Activated CD4-positive, alpha-beta T cell treated with anti-CD3 and anti-CD28 coated beads, Interleukin-2, amount 10 ng/mL, durations not matched to agents 24 days and 14 days (primary cell): Measurements from ENCODE around the gene CDK5RAP1. TPM values are rescaled to one million over a fixed set of nuclear protein-coding genes. Genes with fewer than 3 reads are reported as not detected.

Experiments
- DNase-seq: peaks from one replicate; pipeline ENCODE4 v3.0.0; 2022
- H3K27ac Mint-ChIP-seq: one replicate; pipeline ENCODE4 v1.8.0; 2022; ENCODE audit warnings: mild to moderate bottlenecking, mixed read lengths
- H3K27me3 Mint-ChIP-seq: one replicate; pipeline ENCODE4 v1.8.0; 2022; ENCODE audit warnings: mixed read lengths
- H3K36me3 Mint-ChIP-seq: one replicate; pipeline ENCODE4 v1.8.0; 2022; ENCODE audit warnings: low read depth, mild to moderate bottlenecking, mixed read lengths
- H3K4me1 Mint-ChIP-seq: one replicate; pipeline ENCODE4 v1.8.0; 2021; ENCODE audit warnings: mixed read lengths
- H3K4me3 Mint-ChIP-seq: one replicate; pipeline ENCODE4 v1.8.0; 2022; ENCODE audit warnings: mild to moderate bottlenecking, moderate library complexity, mixed read lengths
- H3K9me3 Mint-ChIP-seq: one replicate; pipeline ENCODE4 v1.8.0; 2021; ENCODE audit warnings: mixed read lengths
- intact Hi-C: fragments of 100-400 bp; cut with micrococcal nuclease; formaldehyde crosslinking; loops from one replicate; pipeline ENCODE4 v1.15.1; 2023
- total RNA-seq: library from RNA; stranded (reverse); gene quantifications from 2 replicates; pipeline ENCODE4 v1.2.3, GENCODE V29; 2022

The CDK5RAP1 gene
- total RNA-seq, 1 donor from 2014 or later: 49.9 TPM

DNA sequence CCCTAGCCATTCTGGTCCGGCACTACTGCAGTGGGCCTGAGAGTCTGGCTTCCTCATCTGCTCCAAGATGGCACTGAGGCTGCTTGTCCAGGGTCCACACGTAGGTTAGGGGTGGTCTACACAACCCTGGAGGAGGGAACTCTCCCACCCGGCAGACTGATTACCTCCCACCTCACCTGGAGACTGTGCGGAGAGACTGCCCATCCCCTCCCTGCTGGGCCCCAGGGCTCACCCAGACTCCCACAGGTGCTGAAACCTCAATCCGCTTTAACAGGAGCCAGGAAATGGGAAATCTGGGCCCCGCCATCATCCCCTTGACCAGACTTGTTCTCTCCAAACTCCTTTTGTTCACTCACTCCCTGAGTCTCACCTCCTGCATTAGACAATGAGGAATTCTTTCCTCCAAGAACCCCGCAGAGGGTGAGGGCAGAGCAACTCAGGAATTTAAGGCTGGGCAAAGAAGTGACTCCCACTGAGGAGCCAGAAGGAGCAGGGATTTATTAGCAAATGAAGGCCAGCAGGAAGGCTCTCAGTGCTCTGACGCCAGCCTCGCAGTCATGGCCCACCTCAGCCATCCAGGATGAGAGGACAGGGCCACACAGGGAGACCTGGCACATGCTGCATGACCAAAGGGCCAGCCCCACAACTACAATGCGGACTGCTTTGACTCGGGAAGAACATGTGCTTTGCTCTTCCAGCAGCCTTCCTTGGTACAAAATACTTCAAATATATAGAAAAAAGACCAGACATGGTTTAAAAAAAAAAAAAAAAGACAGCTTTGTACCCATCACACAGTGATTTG is 53.0 kb downstream of the CDK5RAP1 start:
- intact Hi-C loops: no loop called here
- H3K27ac Mint-ChIP-seq: no peak overlapping the region
- no peaks in the 10 kb centered on the region for H3K9me3 Mint-ChIP-seq
- H3K4me3 Mint-ChIP-seq: no peak overlapping the region
- H3K4me1 Mint-ChIP-seq: no peaks in the 10 kb centered on the region
- no peaks in the 10 kb centered on the region for H3K27me3 Mint-ChIP-seq
- DNase-seq: no peak
- H3K36me3 Mint-ChIP-seq: peaks cover 5% of the 10 kb centered on the region

DNA sequence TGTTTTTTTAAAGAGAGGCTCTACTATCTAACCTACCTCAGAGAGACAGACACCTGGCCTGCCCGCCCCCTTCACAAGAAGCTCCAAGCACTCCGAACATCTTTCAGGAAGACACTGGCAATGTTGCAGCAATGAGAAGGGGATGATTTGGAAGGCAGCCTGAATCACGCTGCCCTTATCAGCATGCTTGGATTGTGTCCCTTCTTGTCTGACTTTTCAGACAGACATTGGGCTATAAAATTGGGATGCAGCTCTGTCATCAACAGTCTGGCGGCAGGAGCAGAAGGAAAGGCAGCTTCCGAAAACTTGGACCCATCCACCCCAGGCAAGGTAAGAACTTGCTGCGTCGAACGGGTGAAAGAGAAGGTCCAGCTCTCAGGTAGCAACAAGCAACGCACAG is 56.0 kb downstream of the CDK5RAP1 start:
- intact Hi-C loops: no loop called here
- no peak for DNase-seq
- no peak overlapping the region for H3K4me3 Mint-ChIP-seq
- H3K36me3 Mint-ChIP-seq: peaks cover 3% of the 10 kb centered on the region
- H3K27me3 Mint-ChIP-seq: no peaks in the 10 kb centered on the region
- H3K4me1 Mint-ChIP-seq: no peaks in the 10 kb centered on the region
- no peak overlapping the region for H3K27ac Mint-ChIP-seq
- no peaks in the 10 kb centered on the region for H3K9me3 Mint-ChIP-seq

DNA sequence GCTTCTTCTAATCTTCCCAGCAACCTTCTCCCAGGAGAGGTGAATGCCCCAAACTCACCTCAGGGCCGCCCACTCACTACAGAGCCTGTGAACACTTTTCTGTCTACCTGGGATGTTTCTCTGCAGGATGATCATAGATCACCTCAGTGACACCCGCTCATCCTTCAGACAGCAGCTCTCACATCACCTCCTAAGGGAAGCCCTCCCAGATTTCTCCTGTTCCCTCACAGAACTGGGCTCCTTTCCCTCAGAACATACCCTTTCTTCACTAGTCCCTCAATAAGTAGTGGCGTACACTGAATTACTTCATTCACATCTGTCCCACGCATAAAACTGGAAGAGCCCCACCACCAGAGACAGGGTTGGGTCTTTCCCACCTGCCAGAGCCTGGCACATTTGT is 57.8 kb downstream of the CDK5RAP1 start:
- Mint-ChIP-seq H3K4me3 (no peak overlapping the region), H3K4me1 (no peaks in the 10 kb centered on the region), H3K9me3 (no peaks in the 10 kb centered on the region), H3K36me3 (no peaks in the 10 kb centered on the region), H3K27me3 (no peaks in the 10 kb centered on the region), H3K27ac (no peak overlapping the region)
- no peak for DNase-seq
- intact Hi-C loops: no loop called here

DNA sequence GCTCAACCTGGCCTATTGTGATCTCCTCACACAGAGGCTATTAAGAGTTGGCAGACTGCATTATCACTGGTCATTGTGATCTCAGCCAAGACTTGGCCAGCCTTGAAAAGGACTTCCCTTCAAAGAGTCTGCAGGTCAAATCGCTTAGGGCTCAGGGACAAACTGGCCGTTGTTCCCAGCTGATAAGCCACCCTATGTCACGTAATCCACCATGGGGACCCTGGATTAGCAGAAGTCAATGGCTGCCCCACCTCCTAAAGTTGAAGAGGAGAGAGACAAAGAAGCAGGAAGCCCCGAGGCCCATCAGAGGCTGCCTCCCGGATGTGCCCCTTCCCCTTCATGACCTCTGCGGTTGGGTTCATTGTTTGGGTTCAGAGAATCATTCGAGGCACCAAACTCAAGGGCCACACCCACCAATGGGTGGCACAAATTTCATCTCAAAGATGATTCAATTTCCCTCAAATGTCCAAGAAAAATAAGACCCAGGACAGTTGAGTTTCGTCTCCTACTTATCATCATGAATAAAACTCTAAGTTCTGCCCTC is 61.7 kb downstream of the CDK5RAP1 start:
- no peak for DNase-seq
- no peaks in the 10 kb centered on the region for H3K9me3 Mint-ChIP-seq
- H3K4me3 Mint-ChIP-seq: no peak overlapping the region
- H3K4me1 Mint-ChIP-seq: peaks cover 4% of the 10 kb centered on the region
- peaks cover 3% of the 10 kb centered on the region for H3K27me3 Mint-ChIP-seq
- H3K36me3 Mint-ChIP-seq: no peaks in the 10 kb centered on the region
- H3K27ac Mint-ChIP-seq: no peak overlapping the region
- intact Hi-C loops: no loop called here

DNA sequence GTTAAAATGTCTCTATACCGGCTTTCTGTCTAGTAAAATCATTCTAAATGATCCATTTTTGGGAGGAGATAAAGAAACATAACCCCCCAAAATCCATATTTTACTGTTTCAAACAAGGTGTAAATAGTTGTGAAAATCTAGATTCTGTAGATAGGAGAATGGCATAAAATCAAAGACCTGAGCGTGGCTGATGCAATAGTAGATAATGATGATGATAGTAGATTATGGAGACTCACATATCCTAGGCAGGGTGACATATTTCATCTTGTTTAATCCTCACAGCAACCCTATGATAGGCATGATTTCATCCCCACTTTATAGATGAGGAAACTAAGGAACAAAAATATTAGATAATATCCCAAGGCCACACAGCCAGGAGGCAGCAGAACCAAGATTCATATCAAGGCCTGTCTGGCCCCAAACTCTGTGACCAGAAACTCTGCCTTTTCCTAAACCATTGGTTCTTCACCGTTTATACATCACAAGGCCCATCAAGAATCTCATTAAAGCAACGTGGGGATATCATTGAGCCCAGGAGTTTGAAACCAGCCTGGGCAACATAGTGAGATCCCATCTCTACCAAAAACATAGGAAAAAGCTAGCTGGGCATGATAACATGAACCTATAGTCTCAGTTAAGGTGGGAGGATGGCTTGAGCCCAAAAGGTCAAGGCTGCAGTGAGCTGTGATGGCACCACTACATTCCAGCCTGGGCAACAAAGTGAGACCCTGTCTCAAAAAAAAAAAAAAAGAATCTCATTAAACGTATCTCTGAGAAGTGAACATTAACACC is 62.7 kb downstream of the CDK5RAP1 start:
- no peak overlapping the region for H3K27ac Mint-ChIP-seq
- peaks cover 4% of the 10 kb centered on the region for H3K4me1 Mint-ChIP-seq
- intact Hi-C loops: no loop called here
- no peaks in the 10 kb centered on the region for H3K9me3 Mint-ChIP-seq
- DNase-seq: no peak
- peaks cover 3% of the 10 kb centered on the region for H3K27me3 Mint-ChIP-seq
- H3K36me3 Mint-ChIP-seq: no peaks in the 10 kb centered on the region
- no peak overlapping the region for H3K4me3 Mint-ChIP-seq

DNA sequence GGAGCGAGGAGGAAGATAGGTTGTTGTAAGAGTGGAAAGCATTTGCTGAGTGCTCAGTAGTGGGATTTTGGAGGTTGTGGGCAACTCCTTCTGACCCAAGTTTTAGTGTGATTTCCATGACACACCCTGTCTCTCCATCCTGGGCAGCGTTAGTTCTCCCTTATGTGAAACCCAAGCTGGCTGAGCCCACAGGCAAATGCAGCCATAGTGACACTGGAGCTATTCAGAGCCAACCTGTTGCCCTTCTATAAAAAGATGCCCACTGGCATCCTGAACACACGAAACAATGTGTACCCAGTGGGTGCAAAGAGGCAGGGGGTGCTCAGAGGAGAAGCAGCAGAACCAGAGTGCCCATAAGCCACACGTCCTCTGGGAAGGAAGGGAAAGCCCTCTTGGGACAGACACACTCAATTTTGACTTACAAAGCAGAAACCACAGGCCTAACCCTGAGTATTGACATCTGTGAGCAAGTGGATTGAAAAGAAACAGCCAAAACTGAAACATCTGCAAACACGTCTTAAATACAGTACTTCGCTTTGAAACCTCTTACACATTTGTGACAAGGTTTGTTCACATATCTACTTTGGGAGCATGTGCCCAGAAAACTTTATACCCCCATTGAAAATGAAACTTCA is 63.7 kb downstream of the CDK5RAP1 start:
- Mint-ChIP-seq H3K36me3 (no peaks in the 10 kb centered on the region), H3K27ac (no peak overlapping the region), H3K4me3 (no peak overlapping the region), H3K9me3 (no peaks in the 10 kb centered on the region), H3K27me3 (peaks cover 3% of the 10 kb centered on the region), H3K4me1 (peaks cover 4% of the 10 kb centered on the region)
- intact Hi-C loops: no loop called here
- no peak for DNase-seq

DNA sequence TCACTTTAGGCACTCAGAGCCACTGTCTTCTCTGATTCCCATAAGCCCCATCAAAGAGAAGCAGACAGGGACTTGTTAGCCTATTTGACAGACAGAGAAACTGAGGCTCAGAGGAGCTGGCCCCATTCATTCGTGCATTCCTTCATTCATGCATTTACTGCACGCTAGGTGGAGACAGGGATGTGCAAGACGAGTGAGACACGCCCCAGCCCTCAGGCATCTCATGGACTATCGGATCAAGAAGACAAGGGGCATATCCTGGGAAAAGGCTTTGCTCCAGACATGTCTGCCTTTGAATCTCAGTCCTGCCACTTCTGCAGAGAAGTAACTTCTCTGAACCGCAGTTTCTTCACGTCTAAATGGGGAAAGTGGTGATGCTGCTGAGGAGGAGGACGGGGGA is 64.2 kb downstream of the CDK5RAP1 start:
- no peaks in the 10 kb centered on the region for H3K36me3 Mint-ChIP-seq
- H3K4me3 Mint-ChIP-seq: no peak overlapping the region

DNA sequence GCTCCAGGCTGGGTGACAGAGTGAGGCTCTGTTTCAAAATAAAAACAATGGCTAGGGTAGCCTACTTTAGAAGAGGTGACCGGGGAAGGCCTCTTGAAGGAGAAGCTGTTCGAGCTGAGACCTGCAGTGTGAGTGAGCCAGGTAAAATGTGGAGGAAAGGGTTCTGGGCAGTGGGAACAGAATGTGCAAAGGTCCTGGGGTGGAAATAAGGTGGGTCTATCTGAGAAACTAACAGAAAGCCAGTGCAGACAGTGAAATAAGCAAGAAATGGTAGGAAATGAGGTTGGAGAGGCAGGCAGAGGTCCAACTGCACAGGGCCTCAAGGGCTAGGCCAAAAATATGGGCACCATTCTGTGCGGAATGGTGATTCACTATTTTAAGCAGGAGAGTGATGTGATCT is 64.9 kb downstream of the CDK5RAP1 start:
- Mint-ChIP-seq H3K27ac (no peak overlapping the region), H3K36me3 (no peaks in the 10 kb centered on the region), H3K9me3 (no peaks in the 10 kb centered on the region), H3K4me3 (no peak overlapping the region), H3K4me1 (peaks cover 4% of the 10 kb centered on the region), H3K27me3 (peaks cover 3% of the 10 kb centered on the region)
- no peak for DNase-seq
- intact Hi-C loops: no loop called here

More for the DNA sequence above, 64.2 kb downstream of the CDK5RAP1 start:
- no peak overlapping the region for H3K27ac Mint-ChIP-seq
- no peaks in the 10 kb centered on the region for H3K9me3 Mint-ChIP-seq
- DNase-seq: no peak
- intact Hi-C loops: no loop called here
- peaks cover 4% of the 10 kb centered on the region for H3K4me1 Mint-ChIP-seq
- H3K27me3 Mint-ChIP-seq: peaks cover 3% of the 10 kb centered on the region

DNA sequence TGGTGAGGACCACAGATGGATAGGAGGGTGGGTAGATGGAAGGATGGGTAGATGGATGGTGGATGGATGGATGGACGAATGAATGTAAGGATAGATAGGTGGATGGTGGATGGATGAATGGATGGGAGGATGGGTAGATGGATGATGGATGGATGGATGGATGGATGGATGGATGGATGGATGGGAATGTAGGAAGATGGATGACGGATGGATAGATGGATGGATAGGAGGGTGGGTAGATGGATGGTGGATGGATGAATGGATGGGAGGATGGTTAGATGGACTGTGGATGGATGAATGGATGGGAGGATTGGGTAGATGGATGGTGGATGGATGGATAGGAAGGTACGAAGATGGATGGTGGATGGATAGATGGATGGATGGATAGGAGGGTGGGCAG is 67.2 kb downstream of the CDK5RAP1 start:
- Mint-ChIP-seq H3K4me3 (no peak overlapping the region), H3K27me3 (peaks cover 3% of the 10 kb centered on the region), H3K9me3 (no peaks in the 10 kb centered on the region), H3K36me3 (no peaks in the 10 kb centered on the region), H3K27ac (no peak overlapping the region), H3K4me1 (peaks cover 4% of the 10 kb centered on the region)
- DNase-seq: no peak
- intact Hi-C loops: no loop called here

DNA sequence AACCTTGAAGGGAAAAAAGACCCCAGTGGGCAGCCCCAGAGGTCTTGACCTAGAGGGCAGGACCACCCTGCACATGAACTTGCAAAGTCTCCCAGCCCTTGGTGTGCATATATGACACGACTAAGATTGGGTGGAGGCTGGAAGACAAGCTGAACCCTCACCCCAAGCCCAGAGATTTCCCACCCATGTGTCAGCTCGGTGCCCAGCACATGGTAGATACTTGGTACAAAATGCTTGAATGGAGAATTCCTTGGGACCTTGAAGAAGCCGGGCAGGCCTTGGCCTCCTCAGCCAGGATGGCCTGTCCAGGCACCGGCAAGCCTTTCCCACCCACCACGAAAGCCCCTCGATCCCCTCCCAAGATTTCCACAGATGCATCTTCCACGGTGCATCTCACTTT is 67.7 kb downstream of the CDK5RAP1 start:
- H3K9me3 Mint-ChIP-seq: no peaks in the 10 kb centered on the region
- no peak overlapping the region for H3K4me3 Mint-ChIP-seq
- H3K36me3 Mint-ChIP-seq: no peaks in the 10 kb centered on the region
- intact Hi-C loops: no loop called here
- H3K27ac Mint-ChIP-seq: no peak overlapping the region
- no peak for DNase-seq
- H3K27me3 Mint-ChIP-seq: peaks cover 4% of the 10 kb centered on the region
- H3K4me1 Mint-ChIP-seq: peaks cover 4% of the 10 kb centered on the region

DNA sequence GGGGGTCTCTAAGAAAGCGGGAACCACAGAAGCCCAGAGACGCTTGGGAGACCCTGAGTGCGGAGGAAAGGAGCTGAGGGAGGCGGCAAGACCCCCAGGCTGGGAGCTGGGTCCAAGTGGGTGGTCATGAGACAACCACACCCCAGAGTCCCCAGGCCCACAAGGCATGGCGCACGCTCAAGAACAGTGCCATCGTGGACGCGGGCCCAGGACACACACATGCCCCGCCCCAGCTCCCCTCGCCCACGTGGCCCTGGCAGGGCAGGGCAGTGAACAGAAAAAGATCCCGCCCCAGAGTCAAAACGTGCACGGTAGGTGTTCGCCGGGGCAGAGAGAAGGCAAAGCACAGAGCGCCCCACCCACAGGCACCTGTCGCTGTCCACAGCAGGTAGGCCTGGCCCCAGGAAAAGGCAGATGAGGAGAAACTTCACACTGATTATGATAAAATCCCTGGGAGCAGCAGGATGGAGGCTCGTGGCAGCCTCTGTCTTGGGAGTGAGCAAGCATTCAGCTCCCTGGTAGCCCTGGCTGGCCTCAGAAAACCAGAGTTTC is 68.3 kb downstream of the CDK5RAP1 start:
- no peaks in the 10 kb centered on the region for H3K36me3 Mint-ChIP-seq

DNA sequence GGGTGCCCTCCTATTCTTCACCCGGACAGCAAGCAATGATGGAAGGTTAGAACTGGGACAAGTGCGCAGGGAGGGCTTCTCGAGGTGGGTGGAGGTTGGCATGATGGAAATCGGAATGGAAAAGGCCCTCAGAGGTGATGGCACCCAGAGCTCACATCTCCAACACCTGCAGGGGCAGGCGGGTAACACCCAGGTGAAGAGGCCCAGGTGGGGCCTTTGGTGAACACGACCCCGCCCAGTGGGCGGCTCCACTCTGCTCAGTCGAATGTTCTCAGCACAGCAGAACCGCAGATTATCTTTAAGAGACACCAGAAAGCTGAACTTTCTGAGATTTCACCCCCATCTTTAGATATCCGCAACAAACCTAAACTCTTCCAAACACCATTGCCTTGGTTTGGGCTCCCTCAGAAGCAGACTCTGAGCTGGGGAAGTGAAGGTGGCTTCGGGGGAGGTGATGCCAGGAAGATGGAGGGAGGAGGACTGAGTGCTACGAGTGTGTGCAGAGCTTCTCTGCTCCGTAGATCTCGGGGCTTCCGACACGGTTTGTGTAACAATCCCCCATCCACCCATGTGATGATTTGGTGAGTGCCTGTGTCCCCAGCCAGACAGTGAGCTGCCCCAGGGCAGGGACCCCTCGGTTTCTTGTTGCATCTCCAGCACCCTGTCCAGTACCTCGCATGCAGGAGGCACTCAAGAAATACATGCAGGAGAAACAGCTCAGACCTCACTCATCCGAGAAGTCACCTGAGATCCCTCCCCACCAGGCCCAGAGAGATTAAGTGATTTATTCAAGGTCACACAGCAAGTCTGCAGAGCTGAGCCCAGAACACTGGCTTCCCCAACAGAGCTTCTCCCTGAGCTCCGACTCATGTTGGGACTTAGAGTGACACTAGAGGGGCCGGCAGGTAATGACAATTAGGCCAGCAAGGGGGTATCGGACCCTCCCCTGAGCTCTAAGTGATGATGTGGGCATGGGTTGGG is 72.9 kb downstream of the CDK5RAP1 start:
- Mint-ChIP-seq H3K4me3 (no peak overlapping the region), H3K36me3 (no peaks in the 10 kb centered on the region), H3K4me1 (no peaks in the 10 kb centered on the region), H3K27me3 (peaks cover 3% of the 10 kb centered on the region), H3K27ac (no peak overlapping the region), H3K9me3 (no peaks in the 10 kb centered on the region)
- DNase-seq: no peak
- intact Hi-C loops: no loop called here

More for the DNA sequence above, 68.3 kb downstream of the CDK5RAP1 start:
- Mint-ChIP-seq H3K27ac (no peak overlapping the region), H3K4me1 (peaks cover 4% of the 10 kb centered on the region), H3K9me3 (no peaks in the 10 kb centered on the region), H3K27me3 (peaks cover 5% of the 10 kb centered on the region), H3K4me3 (no peak overlapping the region)
- intact Hi-C loops: no loop called here
- DNase-seq: no peak

DNA sequence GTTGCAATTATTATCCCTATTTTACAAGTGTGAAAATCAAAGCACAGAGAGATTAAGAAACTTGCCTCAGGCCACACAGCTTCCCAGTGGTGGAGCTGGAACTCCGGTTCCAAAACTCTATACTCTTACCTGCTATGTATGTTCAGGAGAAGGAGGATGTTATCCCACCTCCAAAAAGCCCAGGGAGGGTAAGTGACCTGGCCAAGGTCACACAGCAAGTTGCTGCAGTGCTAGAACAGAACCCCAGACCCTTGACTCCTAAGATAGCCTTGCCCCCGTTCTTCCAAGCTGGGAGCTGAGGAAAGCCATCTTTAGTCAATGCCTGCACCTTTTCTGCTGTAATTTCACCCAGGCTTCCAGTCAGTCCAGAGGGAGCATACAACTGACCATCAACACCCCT is 76.0 kb downstream of the CDK5RAP1 start:
- Mint-ChIP-seq H3K9me3 (no peaks in the 10 kb centered on the region), H3K36me3 (no peaks in the 10 kb centered on the region), H3K4me3 (no peak overlapping the region), H3K27ac (no peak overlapping the region), H3K4me1 (no peaks in the 10 kb centered on the region), H3K27me3 (peaks cover 7% of the 10 kb centered on the region)
- DNase-seq: no peak
- intact Hi-C loops: no loop called here
